WERI-Rb-1 (cell line): ENCODE data around the gene ARHGAP1.

ENCODE experiments used
- DNase-seq: peaks from one replicate; pipeline ENCODE4 v3.0.0-alpha.2; 2020
- H3K27ac ChIP-seq: fragments of 250-450 bp; sonication (Bioruptor Pico); 2 replicates; pipeline ENCODE4 v1.5.1; 2020; ENCODE audit warnings: mild to moderate bottlenecking, moderate library complexity
- H3K27me3 ChIP-seq: fragments of 250-450 bp; sonication (Bioruptor Pico); 2 replicates; pipeline ENCODE4 v1.5.1; 2021; ENCODE audit warnings: mild to moderate bottlenecking, low read depth, moderate library complexity; ENCODE audit not compliant: insufficient read depth, severe bottlenecking
- H3K36me3 ChIP-seq: fragments of 250-450 bp; sonication (Bioruptor Pico); 2 replicates; pipeline ENCODE4 v1.5.1; 2020; ENCODE audit warnings: mild to moderate bottlenecking, moderate library complexity
- H3K4me3 ChIP-seq: 2 replicates; pipeline ENCODE4 v1.5.1; 2011; ENCODE audit warnings: low read depth, mild to moderate bottlenecking, control low read depth, low read length
- H3K9me3 ChIP-seq: fragments of 250-450 bp; sonication (Bioruptor Pico); 2 replicates; pipeline ENCODE4 v1.5.1; 2021; ENCODE audit warnings: mild to moderate bottlenecking, moderate library complexity; ENCODE audit not compliant: severe bottlenecking
- TF ChIP-seq, protein P1 (sequence below): IDR thresholded peaks from 2 replicates; pipeline ENCODE4 v1.5.1; 2011; ENCODE audit warnings: low read depth, mild to moderate bottlenecking, control low read depth, inconsistent platforms, low read length

The ARHGAP1 gene

GRCh38 chr11:46698597-46698996 is 1.8 kb downstream of the ARHGAP1 start:
- Histone ChIP-seq H3K27me3 (no peaks in the 10 kb centered on the region), H3K36me3 (peaks cover 30% of the 10 kb centered on the region), H3K27ac (no peak overlapping the region), H3K4me3 (no peak overlapping the region), H3K9me3 (no peaks in the 10 kb centered on the region)
- no peak for DNase-seq
- TF ChIP-seq, protein P1, sequence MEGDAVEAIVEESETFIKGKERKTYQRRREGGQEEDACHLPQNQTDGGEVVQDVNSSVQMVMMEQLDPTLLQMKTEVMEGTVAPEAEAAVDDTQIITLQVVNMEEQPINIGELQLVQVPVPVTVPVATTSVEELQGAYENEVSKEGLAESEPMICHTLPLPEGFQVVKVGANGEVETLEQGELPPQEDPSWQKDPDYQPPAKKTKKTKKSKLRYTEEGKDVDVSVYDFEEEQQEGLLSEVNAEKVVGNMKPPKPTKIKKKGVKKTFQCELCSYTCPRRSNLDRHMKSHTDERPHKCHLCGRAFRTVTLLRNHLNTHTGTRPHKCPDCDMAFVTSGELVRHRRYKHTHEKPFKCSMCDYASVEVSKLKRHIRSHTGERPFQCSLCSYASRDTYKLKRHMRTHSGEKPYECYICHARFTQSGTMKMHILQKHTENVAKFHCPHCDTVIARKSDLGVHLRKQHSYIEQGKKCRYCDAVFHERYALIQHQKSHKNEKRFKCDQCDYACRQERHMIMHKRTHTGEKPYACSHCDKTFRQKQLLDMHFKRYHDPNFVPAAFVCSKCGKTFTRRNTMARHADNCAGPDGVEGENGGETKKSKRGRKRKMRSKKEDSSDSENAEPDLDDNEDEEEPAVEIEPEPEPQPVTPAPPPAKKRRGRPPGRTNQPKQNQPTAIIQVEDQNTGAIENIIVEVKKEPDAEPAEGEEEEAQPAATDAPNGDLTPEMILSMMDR, result no peak

- TF ChIP-seq, protein P1, result no peak
- Histone ChIP-seq H3K4me3 (no peak overlapping the region), H3K36me3 (peaks cover 22% of the 10 kb centered on the region), H3K27ac (no peak overlapping the region), H3K27me3 (no peaks in the 10 kb centered on the region), H3K9me3 (no peaks in the 10 kb centered on the region)
- DNase-seq, result no peak
These were observed 2.7 kb downstream of the ARHGAP1 start for GRCh38 chr11:46697723-46698122.

DNA sequence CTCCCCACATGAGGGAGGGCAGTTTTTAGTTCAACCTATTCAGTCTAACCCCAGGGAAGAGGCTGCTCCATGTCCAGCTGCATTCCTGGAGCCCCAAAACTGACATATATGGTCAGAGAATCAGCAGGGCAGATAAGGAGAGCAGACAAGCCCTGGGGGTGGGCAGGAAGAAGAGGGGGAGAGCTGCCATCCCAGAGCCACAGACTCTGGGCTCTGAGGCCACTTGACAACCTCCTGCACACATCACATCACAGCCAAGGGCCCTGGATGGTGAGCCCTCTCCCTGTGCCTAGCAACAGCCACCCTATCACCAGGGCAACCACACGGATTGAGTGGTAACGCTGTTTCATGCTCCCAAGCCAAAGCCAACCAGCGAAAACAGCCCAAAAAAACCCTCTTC is 3.1 kb downstream of the ARHGAP1 start:
- no peak for DNase-seq
- H3K36me3 ChIP-seq, result peaks cover 18% of the 10 kb centered on the region
- no peak overlapping the region for H3K4me3 ChIP-seq
- H3K27ac ChIP-seq, result no peak overlapping the region
- TF ChIP-seq, protein P1, result no peak
- no peaks in the 10 kb centered on the region for H3K9me3 ChIP-seq
- no peaks in the 10 kb centered on the region for H3K27me3 ChIP-seq

GRCh38 chr11:46696212-46696558 is 4.2 kb downstream of the ARHGAP1 start:
- no peak for DNase-seq
- Histone ChIP-seq H3K36me3 (peaks cover 11% of the 10 kb centered on the region), H3K9me3 (no peaks in the 10 kb centered on the region), H3K27ac (no peak overlapping the region), H3K4me3 (no peak overlapping the region), H3K27me3 (no peaks in the 10 kb centered on the region)
- TF ChIP-seq, protein P1, result no peak

GRCh38 chr11:46695345-46696211 is 4.8 kb downstream of the ARHGAP1 start:
- DNase-seq, result no peak
- H3K27ac ChIP-seq, result no peak overlapping the region
- peaks cover 11% of the 10 kb centered on the region for H3K36me3 ChIP-seq
- TF ChIP-seq, protein P1, result no peak
- no peaks in the 10 kb centered on the region for H3K27me3 ChIP-seq
- H3K9me3 ChIP-seq, result no peaks in the 10 kb centered on the region
- H3K4me3 ChIP-seq, result no peak overlapping the region

DNA sequence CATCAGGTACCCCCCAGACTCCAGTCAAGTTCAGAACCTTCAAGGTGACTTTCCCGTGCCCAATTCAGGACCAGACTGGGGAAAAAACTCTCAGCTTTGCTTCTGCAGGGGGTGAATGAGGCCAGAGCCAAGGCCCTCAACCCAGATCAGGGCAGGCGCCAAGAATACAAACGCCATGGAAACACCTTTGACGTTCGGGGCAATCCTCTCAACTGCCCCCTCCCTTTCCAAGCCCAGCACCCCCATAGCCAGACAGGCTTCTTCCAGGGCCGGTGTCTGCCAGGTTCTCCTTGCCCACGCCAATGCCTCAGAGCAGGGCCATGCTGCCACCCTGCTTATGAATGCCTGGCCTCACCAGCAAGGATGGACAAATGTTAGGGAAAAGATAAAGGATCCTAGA is 5.8 kb downstream of the ARHGAP1 start:
- no peak overlapping the region for H3K4me3 ChIP-seq
- DNase-seq, result no peak
- H3K27me3 ChIP-seq, result no peaks in the 10 kb centered on the region
- H3K9me3 ChIP-seq, result no peaks in the 10 kb centered on the region
- peak overlapping the region; percentile 34 for H3K27ac ChIP-seq
- TF ChIP-seq, protein P1, result no peak
- H3K36me3 ChIP-seq, result peaks cover 11% of the 10 kb centered on the region
